Thyroid gland (tissue), 4 donors: Measurements from ENCODE around the gene KIF13A.

Source experiments
- POLR2A ChIP-seq, 2 donors: fragments of 450-650 bp; IDR thresholded peaks; one replicate each; pipeline ENCODE4 v1.6.1; 2017; ENCODE audit warnings: antibody characterized with exemption in 2 of 2, mild to moderate bottlenecking in 2 of 2, moderate library complexity in 1 of 2
- TF ChIP-seq, protein P1 (sequence below), 6 experiments: fragments of 200-600 bp in 3 of 6; fragments of 450-650 bp in 3 of 6; sonication (generic) in 3 of 6; IDR thresholded peaks; one replicate each; pipeline ENCODE4 v1.5.1; 2016 to 2019; ENCODE audit warnings: antibody characterized with exemption in 6 of 6, mild to moderate bottlenecking in 2 of 6, inconsistent platforms in 1 of 6, moderate library complexity in 1 of 6

DNA sequence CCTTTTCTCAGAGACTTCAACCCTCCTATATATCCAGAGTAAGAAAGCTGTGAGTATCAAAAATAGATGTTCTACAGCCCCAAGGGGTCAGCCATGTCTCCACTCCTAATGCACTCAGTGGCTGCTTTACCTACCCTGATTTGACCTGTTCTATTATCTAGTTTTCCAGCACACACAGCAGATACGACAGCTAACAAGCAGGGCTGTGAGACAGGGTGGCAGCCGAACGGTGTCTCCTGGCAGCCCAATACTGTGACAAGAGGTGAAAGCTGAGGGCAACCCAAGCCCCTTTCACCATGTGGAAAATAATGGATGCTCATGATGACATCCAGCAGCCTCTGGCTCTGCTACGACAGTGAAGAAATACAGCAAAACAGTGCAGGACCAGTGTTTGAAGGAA, 67.9 kb downstream of the KIF13A start:
- TF ChIP-seq, protein P1, sequence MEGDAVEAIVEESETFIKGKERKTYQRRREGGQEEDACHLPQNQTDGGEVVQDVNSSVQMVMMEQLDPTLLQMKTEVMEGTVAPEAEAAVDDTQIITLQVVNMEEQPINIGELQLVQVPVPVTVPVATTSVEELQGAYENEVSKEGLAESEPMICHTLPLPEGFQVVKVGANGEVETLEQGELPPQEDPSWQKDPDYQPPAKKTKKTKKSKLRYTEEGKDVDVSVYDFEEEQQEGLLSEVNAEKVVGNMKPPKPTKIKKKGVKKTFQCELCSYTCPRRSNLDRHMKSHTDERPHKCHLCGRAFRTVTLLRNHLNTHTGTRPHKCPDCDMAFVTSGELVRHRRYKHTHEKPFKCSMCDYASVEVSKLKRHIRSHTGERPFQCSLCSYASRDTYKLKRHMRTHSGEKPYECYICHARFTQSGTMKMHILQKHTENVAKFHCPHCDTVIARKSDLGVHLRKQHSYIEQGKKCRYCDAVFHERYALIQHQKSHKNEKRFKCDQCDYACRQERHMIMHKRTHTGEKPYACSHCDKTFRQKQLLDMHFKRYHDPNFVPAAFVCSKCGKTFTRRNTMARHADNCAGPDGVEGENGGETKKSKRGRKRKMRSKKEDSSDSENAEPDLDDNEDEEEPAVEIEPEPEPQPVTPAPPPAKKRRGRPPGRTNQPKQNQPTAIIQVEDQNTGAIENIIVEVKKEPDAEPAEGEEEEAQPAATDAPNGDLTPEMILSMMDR (IDR thresholded peaks at IDR 0.05): no peak
- no peak for TF ChIP-seq POLR2A (IDR thresholded peaks at IDR 0.05)
